H1 (cell line): Measurements from ENCODE around the gene WASL. TPM values are rescaled to one million over a fixed set of nuclear protein-coding genes. Genes with fewer than 3 reads are reported as not detected.

ENCODE experiments used
- CTCF ChIA-PET: fragments of 300-600 bp; sonication (Branson Sonifier 250); formaldehyde crosslinking; loops from one replicate; lab custom pipeline; 2021; ENCODE audit not compliant: partially characterized antibody; lab: Charles Lee
- POLR2A ChIA-PET: fragments of 300-600 bp; sonication (Branson Sonifier 250); formaldehyde crosslinking; loops from one replicate; lab custom pipeline; 2021; ENCODE audit warnings: inconsistent platforms; ENCODE audit not compliant: partially characterized antibody; lab: Charles Lee
- DNase-seq, 2 experiments: peaks; one replicate each; pipeline versions ENCODE4 v3.0.0 to v3.0.0-alpha.2; 2010 to 2022; ENCODE audit warnings: low spot score in 2 of 2, low read depth in 1 of 2, mixed read lengths in 1 of 2
- FAIRE-seq: peaks from 2 replicates; lab custom pipeline; 2011; peaks lifted over from hg19 to GRCh38; lab: Jason Lieb, UNC
- H2AFZ ChIP-seq: 2 replicates; pipeline ENCODE4 v1.8.1; 2012; ENCODE audit warnings: low read length, inconsistent platforms
- H2AK5ac ChIP-seq: 2 replicates; pipeline ENCODE4 v1.6.1; 2013; ENCODE audit warnings: low read depth, low read length
- H2BK120ac ChIP-seq: replicated peaks from 2 replicates; pipeline ENCODE3; 2013; ENCODE audit warnings: low read depth, low read length, inconsistent platforms
- H2BK12ac ChIP-seq: 2 replicates; pipeline ENCODE4 v1.6.1; 2013; ENCODE audit warnings: low read depth, low read length
- H2BK15ac ChIP-seq: 2 replicates; pipeline ENCODE4 v1.6.1; 2013; ENCODE audit warnings: low read length
- H2BK20ac ChIP-seq: 2 replicates; pipeline ENCODE4 v1.6.1; 2013; ENCODE audit warnings: low read length
- H2BK5ac ChIP-seq: 2 replicates; pipeline ENCODE4 v1.6.1; 2013; ENCODE audit warnings: low read depth, low read length
- H3K14ac ChIP-seq: 2 replicates; pipeline ENCODE4 v1.6.1; 2013; ENCODE audit warnings: inconsistent platforms; ENCODE audit not compliant: insufficient read length
- H3K18ac ChIP-seq: 2 replicates; pipeline ENCODE4 v1.6.1; 2013; ENCODE audit warnings: low read length; ENCODE audit errors: extremely low read depth
- H3K23ac ChIP-seq: 2 replicates; pipeline ENCODE4 v1.6.1; 2013; ENCODE audit warnings: inconsistent platforms; ENCODE audit not compliant: insufficient read length
- H3K23me2 ChIP-seq: 2 replicates; pipeline ENCODE4 v1.6.1; 2013; ENCODE audit warnings: low read depth, low read length
- H3K27ac ChIP-seq: 2 replicates; pipeline ENCODE4 v1.6.1; 2011; ENCODE audit warnings: low read depth, low read length, inconsistent platforms
- H3K27me3 ChIP-seq, 4 experiments: replicated peaks in 1 of 4; 1 replicate in 1 of 4; 2 replicates in 3 of 4; pipeline versions ENCODE4 v1.6.1 to v1.8.1; 2011 to 2013; ENCODE audit warnings: low read length in 3 of 4, mild to moderate bottlenecking in 3 of 4, inconsistent platforms in 2 of 4, mixed read lengths in 2 of 4, moderate library complexity in 1 of 4; ENCODE audit not compliant: control insufficient read depth in 3 of 4, insufficient read depth in 3 of 4; ENCODE audit errors: extremely low read depth in 1 of 4
- H3K36me3 ChIP-seq, 4 experiments: 2 replicates each; pipeline versions ENCODE4 v1.6.1 to v1.8.1; 2011 to 2013; ENCODE audit warnings: mild to moderate bottlenecking in 4 of 4, low read length in 3 of 4, moderate library complexity in 2 of 4, control low read depth in 1 of 4, inconsistent platforms in 1 of 4; ENCODE audit not compliant: insufficient read depth in 4 of 4, control insufficient read depth in 2 of 4
- H3K4ac ChIP-seq: replicated peaks from 2 replicates; pipeline ENCODE3; 2013; ENCODE audit warnings: low read length, low read depth, mixed read lengths, inconsistent platforms; ENCODE audit not compliant: insufficient read length
- H3K4me1 ChIP-seq, 4 experiments: replicated peaks in 1 of 4; 1 replicate in 1 of 4; 2 replicates in 3 of 4; pipeline versions ENCODE4 v1.6.1 to v1.8.1; 2011 to 2013; ENCODE audit warnings: low read length in 3 of 4, inconsistent platforms in 2 of 4, mixed read lengths in 1 of 4; ENCODE audit not compliant: insufficient read depth in 4 of 4, control insufficient read depth in 3 of 4
- H3K4me2 ChIP-seq, 2 experiments: 2 replicates each; pipeline versions ENCODE4 v1.6.1 to v1.8.1; 2011 to 2013; ENCODE audit warnings: low read depth in 2 of 2, low read length in 2 of 2, control low read depth in 1 of 2, inconsistent platforms in 1 of 2, mild to moderate bottlenecking in 1 of 2; ENCODE audit not compliant: insufficient read depth in 1 of 2
- H3K4me3 ChIP-seq, 4 experiments: fragments of 200-600, 300-600 bp in 1 of 4; sonication (generic), shearing (Covaris generic), sonication (Bioruptor Twin) in 1 of 4; 2 replicates each; pipeline versions ENCODE4 v1.5.1 to v1.8.1; 2011 to 2016; ENCODE audit warnings: low read length in 4 of 4, low read depth in 3 of 4, control low read depth in 2 of 4, inconsistent platforms in 2 of 4, mild to moderate bottlenecking in 2 of 4, mixed read lengths in 1 of 4, moderate library complexity in 1 of 4; ENCODE audit not compliant: insufficient read depth in 2 of 4; ENCODE audit errors: extremely low read depth in 1 of 4
- H3K56ac ChIP-seq: replicated peaks from 2 replicates; pipeline ENCODE3; 2013; ENCODE audit warnings: low read depth, mild to moderate bottlenecking, mixed read lengths, low read length, inconsistent platforms; ENCODE audit not compliant: insufficient read length
- H3K79me1 ChIP-seq: 2 replicates; pipeline ENCODE4 v1.6.1; 2013; ENCODE audit warnings: low read depth, low read length, control low read depth
- H3K79me2 ChIP-seq, 2 experiments: 2 replicates each; pipeline versions ENCODE4 v1.6.1 to v1.8.1; 2012 to 2013; ENCODE audit warnings: low read length in 2 of 2, mild to moderate bottlenecking in 2 of 2, inconsistent platforms in 1 of 2; ENCODE audit not compliant: insufficient read depth in 2 of 2, control insufficient read depth in 1 of 2
- H3K9ac ChIP-seq, 4 experiments: replicated peaks in 1 of 4; 1 replicate in 1 of 4; 2 replicates in 3 of 4; pipeline versions ENCODE4 v1.6.1 to v1.8.1; 2011 to 2013; ENCODE audit warnings: low read depth in 3 of 4, low read length in 3 of 4, control low read depth in 2 of 4, mild to moderate bottlenecking in 2 of 4, moderate library complexity in 2 of 4, inconsistent platforms in 1 of 4; ENCODE audit errors: extremely low read depth in 1 of 4
- H3K9me3 ChIP-seq, 2 experiments: 2 replicates each; pipeline versions ENCODE4 v1.6.1 to v1.8.1; 2012 to 2013; ENCODE audit warnings: mild to moderate bottlenecking in 2 of 2, moderate library complexity in 2 of 2, control low read depth in 1 of 2, inconsistent platforms in 1 of 2, low read depth in 1 of 2, low read length in 1 of 2, mixed read lengths in 1 of 2; ENCODE audit not compliant: insufficient read depth in 2 of 2
- H4K20me1 ChIP-seq, 2 experiments: replicated peaks in 1 of 2; 2 replicates each; pipeline versions ENCODE3 to v1.8.1; 2011 to 2013; ENCODE audit warnings: inconsistent platforms in 2 of 2, low read length in 2 of 2, mild to moderate bottlenecking in 1 of 2; ENCODE audit not compliant: insufficient read depth in 2 of 2, control insufficient read depth in 1 of 2
- H4K5ac ChIP-seq: 2 replicates; pipeline ENCODE4 v1.6.1; 2013; ENCODE audit warnings: low read length, low read depth, mixed read lengths, inconsistent platforms; ENCODE audit not compliant: insufficient read length
- H4K8ac ChIP-seq: 2 replicates; pipeline ENCODE4 v1.8.0; 2013; ENCODE audit warnings: mild to moderate bottlenecking, moderate library complexity, low read length, inconsistent platforms; ENCODE audit not compliant: insufficient read depth; ENCODE audit errors: extremely low read depth
- H4K91ac ChIP-seq: replicated peaks from 2 replicates; pipeline ENCODE3; 2013; ENCODE audit warnings: low read length, mixed read lengths, inconsistent platforms; ENCODE audit not compliant: insufficient read length
- GABPA ChIP-seq: IDR thresholded peaks from 2 replicates; pipeline ENCODE4 v1.6.1; 2011; ENCODE audit warnings: mild to moderate bottlenecking, low read length, moderate library complexity, borderline replicate concordance; ENCODE audit not compliant: insufficient read depth
- POLR2AphosphoS5 ChIP-seq: IDR thresholded peaks from 2 replicates; pipeline ENCODE4 v1.6.1; 2011; ENCODE audit warnings: low read depth, low read length
- RFX5 ChIP-seq: IDR thresholded peaks from 2 replicates; pipeline ENCODE4 v1.6.1; 2011; ENCODE audit warnings: low read depth, low read length, improper control_type of control experiment, borderline replicate concordance
- WGBS, 2 experiments: shearing (Covaris generic) in 1 of 2; methylation state at CpG; one replicate each; pipeline versions ENCODE4 v1.1.6 to v1.1.7; 2013 to 2015; ENCODE audit warnings: low lambda C conversion rate in 2 of 2, mixed read lengths in 2 of 2, inconsistent platforms in 1 of 2, low coverage in 1 of 2, missing lambda C conversion rate in 1 of 2; ENCODE audit not compliant: insufficient replicate concordance in 2 of 2, insufficient coverage in 1 of 2, insufficient read length in 1 of 2; ENCODE audit errors: extremely low coverage in 1 of 2, missing lambda C conversion rate in 1 of 2; 5-methylcytosine and 5-hydroxymethylcytosine counted together
- polyA plus RNA-seq, 7 experiments: library from polyadenylated mRNA; depleted of rRNA in 3 of 7; stranded (reverse) in 5 of 7; unstranded in 2 of 7; fragments of >200 nt in 5 of 7; fragments of 200-250 nt in 2 of 7; gene quantifications; 1 replicate in 5 of 7; 2 replicates in 1 of 7; 4 replicates in 1 of 7; pipeline versions ENCODE4 v1.2.1 to v1.2.3, GENCODE V29; 2011 to 2013; ENCODE audit warnings: missing spikeins in 2 of 7, mixed read lengths in 2 of 7
- total RNA-seq: library from RNA; stranded (reverse); fragmentation: NEBNext Ultra II Directional; extraction: Animal tissue kit (Norgen Biotek cat#: 25700); gene quantifications from 2 replicates; pipeline ENCODE4 v1.2.1, GENCODE V29; 2021

Gene WASL
- total and polyA plus RNA-seq, 2 of the 8 experiments (the other 6 are each of a cell fraction or from before 2014, with no cell fraction given): 7.7 to 38.9 TPM

GRCh38 chr7:123763191-123763661, 14.4 kb upstream of the WASL start:
- H3K79me2 ChIP-seq: no peaks in the 10 kb centered on the region
- no peak overlapping the region for H2AFZ ChIP-seq
- no peak overlapping the region for H4K5ac ChIP-seq
- no peak overlapping the region for H2BK15ac ChIP-seq
- H4K8ac ChIP-seq: no peak overlapping the region
- H3K4me1 ChIP-seq: no peaks in the 10 kb centered on the region; a peak in 1 of 7 replicates
- FAIRE-seq (no peak), DNase-seq (no peak)
- no peak overlapping the region for H2BK5ac ChIP-seq
- no peaks in the 10 kb centered on the region for H3K79me1 ChIP-seq
- H4K91ac ChIP-seq: no peak overlapping the region
- peaks cover 0 to 5% of the 10 kb centered on the region in 2 experiments; a peak in 1 of 4 replicates for H3K9me3 ChIP-seq
- TF ChIP-seq GABPA (no peak), POLR2AphosphoS5 (no peak), RFX5 (no peak)
- H3K4me3 ChIP-seq: no peak overlapping the region
- H4K20me1 ChIP-seq: no peaks in the 10 kb centered on the region
- H2AK5ac ChIP-seq: no peak overlapping the region
- H2BK20ac ChIP-seq: no peak overlapping the region
- H3K36me3 ChIP-seq: no peaks in the 10 kb centered on the region
- H3K9ac ChIP-seq: no peak overlapping the region
- no peak overlapping the region for H2BK12ac ChIP-seq
- ChIA-PET POLR2A (interaction anchor here (1.3 kb wide), 1 partner anchor 14 kb away, joined by 6 read pairs; the partner anchor contains the start of gene WASL), CTCF (interaction anchor here (0.6 to 1.9 kb wide), 4 partner anchors 8 to 1020 kb away, joined by 3 to 9 read pairs (median 4); partner anchors contain the start of gene WASL)
- no peak overlapping the region for H3K4ac ChIP-seq
- no peak overlapping the region for H3K4me2 ChIP-seq
- H3K23ac ChIP-seq: no peak overlapping the region
- peaks cover 0 to 1% (median 0%) of the 10 kb centered on the region in 4 experiments; a peak in 1 of 7 replicates for H3K27me3 ChIP-seq
- no peaks in the 10 kb centered on the region for H3K23me2 ChIP-seq
- WGBS, 2 experiments: 95% methylated on average over 22 of the region's 43 CpGs; no CpG with 5 or more reads in 1 of the 2 experiments
- H3K14ac ChIP-seq: no peak overlapping the region
- H3K18ac ChIP-seq: no peak overlapping the region
- no peak overlapping the region for H3K56ac ChIP-seq
- H3K27ac ChIP-seq: no peak overlapping the region
- no peak overlapping the region for H2BK120ac ChIP-seq
